HCT116 (cell line): Measurements from ENCODE around the gene IRF9. TPM values are rescaled to one million over a fixed set of nuclear protein-coding genes. Genes with fewer than 3 reads are reported as not detected.

Experiments used
- ATAC-seq: fragments of 200-7000 bp; cut with Tn5 transposase; 2 replicates; pipeline ENCODE4 v1.9.1; 2020; ENCODE audit warnings: mild to moderate bottlenecking, moderate library complexity
- BruUV-seq: library from RNA; stranded (reverse); fragments of 400-500 nt; replicated peaks from 2 replicates; lab custom pipeline; 2021; lab: Mats Ljungman, UMichigan
- CTCF ChIA-PET: fragments of 300-600 bp; sonication (Branson Sonifier 250); formaldehyde crosslinking; loops from one replicate; lab custom pipeline; 2021; ENCODE audit warnings: antibody characterized with exemption; lab: Charles Lee
- POLR2A ChIA-PET: fragments of 300-600, 350-600 bp; sonication (Branson Sonifier 250); formaldehyde crosslinking; loops from one replicate; lab custom pipeline; 2021; ENCODE audit warnings: antibody characterized with exemption; lab: Charles Lee
- RAD21 ChIA-PET, 2 experiments: fragments of 300-600 bp; sonication (Branson Sonifier 250); formaldehyde crosslinking; loops; one replicate each; lab custom pipeline; 2023; ENCODE audit warnings: low total read pairs in 2 of 2; ENCODE audit not compliant: uncharacterized antibody in 2 of 2, unreplicated experiment in 2 of 2, low non-redundant PET in 1 of 2; lab: Charles Lee
- DNase-seq: peaks from one replicate; pipeline ENCODE4 v3.0.0-alpha.2; 2010; ENCODE audit warnings: low read depth, low spot score
- H2AFZ ChIP-seq: fragments of 200-600 bp; shearing (Covaris generic), sonication (generic); 2 replicates; pipeline ENCODE4 v1.6.1; 2017; ENCODE audit warnings: low read depth, mixed run types, mixed read lengths, antibody characterized with exemption, low read length; ENCODE audit not compliant: poor library complexity, severe bottlenecking
- H3K27ac ChIP-seq: 2 replicates; pipeline ENCODE4 v1.5.1; 2012; ENCODE audit warnings: low read depth, low read length
- H3K27me3 ChIP-seq: fragments of 200-600 bp; sonication (generic); 2 replicates; pipeline ENCODE4 v1.6.1; 2016; ENCODE audit warnings: mixed run types, low read length, mixed read lengths; ENCODE audit not compliant: insufficient read depth
- H3K36me3 ChIP-seq, 2 experiments: fragments of 200-500 bp in 1 of 2; fragments of 200-600 bp in 1 of 2; sonication (Bioruptor generic) in 1 of 2; sonication (generic) in 1 of 2; 2 replicates each; pipeline versions ENCODE4 v1.5.1 to v1.6.1; 2014 to 2016; ENCODE audit warnings: low read length in 2 of 2, inconsistent platforms in 1 of 2, mixed read lengths in 1 of 2, mixed run types in 1 of 2; ENCODE audit not compliant: insufficient read depth in 2 of 2, control insufficient read depth in 1 of 2
- H3K4me1 ChIP-seq, 2 experiments: fragments of 200-600 bp in 1 of 2; sonication (generic) in 1 of 2; 2 replicates each; pipeline versions ENCODE4 v1.5.1 to v1.6.1; 2012 to 2017; ENCODE audit warnings: low read length in 2 of 2, inconsistent platforms in 1 of 2, mild to moderate bottlenecking in 1 of 2, mixed read lengths in 1 of 2, mixed run types in 1 of 2, moderate library complexity in 1 of 2; ENCODE audit not compliant: insufficient read depth in 2 of 2, control insufficient read depth in 1 of 2
- H3K4me2 ChIP-seq: fragments of 200-600 bp; sonication (generic); 2 replicates; pipeline ENCODE4 v1.6.1; 2017; ENCODE audit warnings: mixed run types, low read length, mixed read lengths
- H3K4me3 ChIP-seq, 2 experiments: fragments of 200-600 bp in 1 of 2; sonication (generic) in 1 of 2; replicated peaks in 1 of 2; 2 replicates each; pipeline ENCODE4 v1.5.1; 2011 to 2016; ENCODE audit warnings: low read length in 2 of 2, control low read depth in 1 of 2, low read depth in 1 of 2, mild to moderate bottlenecking in 1 of 2, mixed read lengths in 1 of 2, mixed run types in 1 of 2
- H3K79me2 ChIP-seq: fragments of 200-600 bp; sonication (generic); 2 replicates; pipeline ENCODE4 v1.6.1; 2017; ENCODE audit warnings: mild to moderate bottlenecking, mixed run types, low read length, moderate library complexity, mixed read lengths; ENCODE audit not compliant: insufficient read depth
- H3K9ac ChIP-seq: fragments of 200-600 bp; sonication (generic); 2 replicates; pipeline ENCODE4 v1.6.1; 2016; ENCODE audit warnings: low read length, mixed read lengths
- H3K9me2 ChIP-seq: fragments of 200-600 bp; sonication (generic), shearing (Covaris generic); 2 replicates; pipeline ENCODE4 v1.6.1; 2017; ENCODE audit warnings: mixed run types, mild to moderate bottlenecking, moderate library complexity; ENCODE audit not compliant: insufficient read depth
- H3K9me3 ChIP-seq, 2 experiments: fragments of 200-500 bp in 1 of 2; fragments of 200-600 bp in 1 of 2; sonication (Bioruptor generic) in 1 of 2; sonication (generic) in 1 of 2; 2 replicates each; pipeline ENCODE4 v1.6.1; 2014 to 2017; ENCODE audit warnings: low read length in 2 of 2, mixed read lengths in 2 of 2, inconsistent platforms in 1 of 2, low read depth in 1 of 2, mild to moderate bottlenecking in 1 of 2, mixed run types in 1 of 2, moderate library complexity in 1 of 2; ENCODE audit not compliant: control insufficient read depth in 1 of 2, insufficient read depth in 1 of 2
- H4K20me1 ChIP-seq: fragments of 200-600 bp; sonication (generic), shearing (Covaris generic); 2 replicates; pipeline ENCODE4 v1.6.1; 2017; ENCODE audit warnings: mixed run types, mild to moderate bottlenecking, moderate library complexity; ENCODE audit not compliant: insufficient read depth
- ATF3 ChIP-seq: IDR thresholded peaks from 2 replicates; pipeline ENCODE4 v1.6.1; 2012
- CBX3 ChIP-seq: IDR thresholded peaks from 2 replicates; pipeline ENCODE4 v1.6.1; 2012; ENCODE audit warnings: low read depth
- CEBPB ChIP-seq: IDR thresholded peaks from 2 replicates; pipeline ENCODE4 v1.6.1; 2012; ENCODE audit warnings: low read depth
- CTCF ChIP-seq, 3 experiments: fragments of 200-600 bp in 1 of 3; sonication (generic) in 1 of 3; IDR thresholded peaks in 2 of 3; conservative IDR thresholded peaks in 1 of 3; 2 replicates each; pipeline ENCODE4 v1.5.1; 2012 to 2017; ENCODE audit warnings: low read depth in 2 of 3, low read length in 2 of 3, antibody characterized with exemption in 1 of 3, borderline replicate concordance in 1 of 3, control low read depth in 1 of 3, mild to moderate bottlenecking in 1 of 3, mixed read lengths in 1 of 3, mixed run types in 1 of 3, moderate library complexity in 1 of 3; ENCODE audit not compliant: insufficient read depth in 1 of 3
- EGR1 ChIP-seq: IDR thresholded peaks from 2 replicates; pipeline ENCODE4 v1.6.1; 2012; ENCODE audit warnings: low read depth
- ELF1 ChIP-seq: IDR thresholded peaks from 2 replicates; pipeline ENCODE4 v1.6.1; 2012; ENCODE audit warnings: low read depth, borderline replicate concordance
- EZH2 ChIP-seq: fragments of 200-600 bp; sonication (generic); IDR thresholded peaks from 2 replicates; pipeline ENCODE4 v1.6.1; 2017; ENCODE audit warnings: antibody characterized with exemption, mixed run types
- FOSL1 ChIP-seq: IDR thresholded peaks from 2 replicates; pipeline ENCODE4 v1.6.1; 2012; ENCODE audit warnings: low read depth
- RAD21 ChIP-seq: IDR thresholded peaks from 2 replicates; pipeline ENCODE4 v1.6.1; 2012; ENCODE audit warnings: low read depth, mild to moderate bottlenecking
- SP1 ChIP-seq: IDR thresholded peaks from 2 replicates; pipeline ENCODE4 v1.6.1; 2012; ENCODE audit warnings: low read depth
- ZBTB33 ChIP-seq: IDR thresholded peaks from 2 replicates; pipeline ENCODE4 v1.6.1; 2011; ENCODE audit warnings: mild to moderate bottlenecking, low read length, moderate library complexity; ENCODE audit not compliant: insufficient replicate concordance; ENCODE audit errors: extremely low read depth
- ZNF274 ChIP-seq: fragments of 200-500 bp; sonication (Bioruptor generic); IDR thresholded peaks from 2 replicates; pipeline ENCODE4 v1.6.1; 2014; ENCODE audit warnings: mild to moderate bottlenecking, low read depth, low read length, inconsistent platforms
- intact Hi-C: fragments of 100-400 bp; cut with micrococcal nuclease; formaldehyde crosslinking; loops from 2 replicates; pipeline ENCODE4 v1.10.0; 2022
- total RNA-seq: library from RNA; stranded (reverse); gene quantifications from one replicate; pipeline ENCODE4 v1.2.1, GENCODE V29; 2021; ENCODE audit not compliant: unreplicated experiment

The IRF9 gene
- total RNA-seq, 1 experiment from 2014 or later = 21.7 TPM

GRCh38 chr14:24182110-24182882 lies 21.2 kb downstream of the IRF9 start (continued):
- TF ChIP-seq ELF1 = no peak

GRCh38 chr14:24183014-24183481 lies 22.0 kb downstream of the IRF9 start:
- H3K9ac ChIP-seq = no peak overlapping the region
- BruUV-seq = no TSS peak
- POLR2A ChIA-PET = interaction anchor here (1.3 kb wide), 1 partner anchor 22 kb away, joined by 3 read pairs; the partner anchor contains the start of gene IRF9

GRCh38 chr14:24184104-24184970 lies 23.3 kb downstream of the IRF9 start:
- H3K9ac ChIP-seq = no peak overlapping the region
- ChIA-PET CTCF (no interaction called here), RAD21 (no interaction called here), POLR2A (no interaction called here)
- intact Hi-C loops = no loop called here
- H3K36me3 ChIP-seq = peaks cover 40 to 59% of the 10 kb centered on the region in 2 experiments; a peak in 3 of 4 replicates
- peaks cover 11 to 13% of the 10 kb centered on the region in 2 experiments for H3K4me1 ChIP-seq
- H2AFZ ChIP-seq = no peak overlapping the region
- no peak overlapping the region for H3K4me2 ChIP-seq
- no peaks in the 10 kb centered on the region for H3K9me3 ChIP-seq
- no peak for DNase-seq
- no peaks in the 10 kb centered on the region for H4K20me1 ChIP-seq
- no peak overlapping the region for H3K4me3 ChIP-seq
- H3K79me2 ChIP-seq = peaks cover 37% of the 10 kb centered on the region
- H3K27me3 ChIP-seq = no peaks in the 10 kb centered on the region
- H3K27ac ChIP-seq = no peak overlapping the region
- no peaks in the 10 kb centered on the region for H3K9me2 ChIP-seq
- no peak for ATAC-seq
- BruUV-seq = no TSS peak
- TF ChIP-seq CBX3 = no peak
- no peak for TF ChIP-seq FOSL1
- TF ChIP-seq ATF3 = no peak
- TF ChIP-seq RAD21 = no peak
- TF ChIP-seq ZNF274 = no peak
- TF ChIP-seq ZBTB33 = no peak
- TF ChIP-seq CEBPB = no peak
- no peak for TF ChIP-seq CTCF (IDR thresholded peaks at IDR 0.05 in 2 of 3, conservative IDR thresholded peaks at IDR 0.05 in 1 of 3; ENCODE audit: borderline replicate concordance in 1 of 3, insufficient read depth in 1 of 3, low read depth in 2 of 3, low read length in 2 of 3)
- no peak for TF ChIP-seq EGR1

More at GRCh38 chr14:24183014-24183481, 22.0 kb downstream of the IRF9 start:
- peaks cover 8 to 10% of the 10 kb centered on the region in 2 experiments; a peak in 3 of 4 replicates for H3K4me1 ChIP-seq
- TF ChIP-seq EZH2 (no peak), SP1 (no peak)
- H2AFZ ChIP-seq = no peak overlapping the region
- DNase-seq = no peak
- H3K27ac ChIP-seq = no peak overlapping the region
- ChIA-PET CTCF (no interaction called here), RAD21 (no interaction called here)
- ATAC-seq = no peak
- H3K4me2 ChIP-seq = no peak overlapping the region
- H3K9me2 ChIP-seq = no peaks in the 10 kb centered on the region
- H3K4me3 ChIP-seq = no peak overlapping the region
- no peaks in the 10 kb centered on the region for H3K27me3 ChIP-seq
- peaks cover 33% of the 10 kb centered on the region for H3K79me2 ChIP-seq
- intact Hi-C loops = no loop called here
- no peaks in the 10 kb centered on the region for H3K9me3 ChIP-seq
- peaks cover 43 to 60% of the 10 kb centered on the region in 2 experiments; a peak in 3 of 4 replicates for H3K36me3 ChIP-seq
- H4K20me1 ChIP-seq = no peaks in the 10 kb centered on the region
